Liver (tissue), 3 donors: ENCODE measurements around the gene KCNK10.

Source experiments
- EGR1 ChIP-seq, 2 donors: IDR thresholded peaks; 2 replicates each; pipeline ENCODE4 v1.6.1; 2016 to 2018; ENCODE audit warnings: antibody characterized with exemption in 2 of 2, low read depth in 2 of 2
- GABPA ChIP-seq, 2 donors: IDR thresholded peaks in 1 of 2; conservative IDR thresholded peaks in 1 of 2; 2 replicates each; pipeline ENCODE4 v1.6.1; 2016; ENCODE audit warnings: antibody characterized with exemption in 2 of 2, mild to moderate bottlenecking in 1 of 2, moderate library complexity in 1 of 2
- HNF4G ChIP-seq: IDR thresholded peaks from 2 replicates; pipeline ENCODE4 v1.6.1; 2016; ENCODE audit warnings: antibody characterized with exemption
- JUND ChIP-seq, 2 donors: IDR thresholded peaks; 2 replicates each; pipeline ENCODE4 v1.6.1; 2016; ENCODE audit warnings: antibody characterized with exemption in 2 of 2
- NR2F2 ChIP-seq: IDR thresholded peaks from 2 replicates; pipeline ENCODE4 v1.6.1; 2016; ENCODE audit warnings: antibody characterized with exemption
- RAD21 ChIP-seq, 2 donors: IDR thresholded peaks; 2 replicates each; pipeline ENCODE4 v1.6.1; 2016; ENCODE audit warnings: antibody characterized with exemption in 2 of 2, mild to moderate bottlenecking in 2 of 2
- RXRA ChIP-seq, 2 donors: IDR thresholded peaks; 2 replicates each; pipeline ENCODE4 v1.6.1; 2017 to 2018; ENCODE audit warnings: antibody characterized with exemption in 2 of 2, mild to moderate bottlenecking in 1 of 2
- SP1 ChIP-seq: IDR thresholded peaks from 2 replicates; pipeline ENCODE4 v1.6.1; 2018; ENCODE audit warnings: antibody characterized with exemption, mild to moderate bottlenecking
- TAF1 ChIP-seq: conservative IDR thresholded peaks from 2 replicates; pipeline ENCODE4 v1.6.1; 2016; ENCODE audit warnings: antibody characterized with exemption, mild to moderate bottlenecking
- TF ChIP-seq, protein P1 (sequence below): IDR thresholded peaks from 2 replicates; pipeline ENCODE4 v1.6.1; 2016; ENCODE audit warnings: antibody characterized with exemption
- TF ChIP-seq, protein P2 (sequence below): fragments of 150-350 bp; IDR thresholded peaks from 2 replicates; pipeline ENCODE4 v1.5.1; 2017; ENCODE audit warnings: improper control_type of control experiment, low read depth, low read length; ENCODE audit not compliant: missing input control
- TF ChIP-seq, protein P3 (sequence below): IDR thresholded peaks from 2 replicates; pipeline ENCODE4 v1.6.1; 2016; ENCODE audit warnings: antibody characterized with exemption, mild to moderate bottlenecking
- TF ChIP-seq, protein P4 (sequence below): IDR thresholded peaks from 2 replicates; pipeline ENCODE4 v1.6.1; 2016; ENCODE audit warnings: antibody characterized with exemption
- TF ChIP-seq, protein P5 (sequence below): IDR thresholded peaks from 2 replicates; pipeline ENCODE4 v1.6.1; 2016; ENCODE audit warnings: antibody characterized with exemption
- donor health status: healthy.
- donor health status: healthy.

DNA sequence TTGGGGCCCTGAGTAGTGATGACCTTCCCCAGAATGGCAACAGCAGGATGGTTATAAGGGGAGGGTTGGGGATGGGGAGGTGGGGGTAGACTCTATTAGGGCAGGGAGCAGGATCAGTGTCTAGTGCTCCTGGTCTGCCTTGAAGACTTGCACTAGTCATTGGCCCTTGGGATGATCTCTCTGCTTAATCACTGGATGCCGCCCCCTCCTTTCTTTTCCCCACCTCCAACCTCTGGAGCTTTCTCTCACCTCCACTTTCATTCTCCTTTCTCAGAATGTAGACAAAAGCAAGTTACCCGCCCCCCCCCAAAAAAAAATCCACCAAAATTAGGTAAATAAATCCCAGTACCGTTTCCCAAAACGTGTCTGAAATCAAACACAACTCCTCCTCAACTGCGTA, 2.8 kb upstream of the KCNK10 start:
- TF ChIP-seq, protein P1, sequence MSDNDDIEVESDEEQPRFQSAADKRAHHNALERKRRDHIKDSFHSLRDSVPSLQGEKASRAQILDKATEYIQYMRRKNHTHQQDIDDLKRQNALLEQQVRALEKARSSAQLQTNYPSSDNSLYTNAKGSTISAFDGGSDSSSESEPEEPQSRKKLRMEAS = no peak
- TF ChIP-seq TAF1 (no peak), SP1 (no peak), NR2F2 (no peak), EGR1 (IDR thresholded peaks at IDR 0.05; ENCODE audit: low read depth in 2 of 2) (no peak), GABPA (IDR thresholded peaks at IDR 0.05 in 1 of 2, conservative IDR thresholded peaks at IDR 0.05 in 1 of 2) (no peak), RAD21 (IDR thresholded peaks at IDR 0.05) (no peak), RXRA (IDR thresholded peaks at IDR 0.05) (no peak), JUND (IDR thresholded peaks at IDR 0.05) (no peak), HNF4G (no peak)
- TF ChIP-seq, protein P2, sequence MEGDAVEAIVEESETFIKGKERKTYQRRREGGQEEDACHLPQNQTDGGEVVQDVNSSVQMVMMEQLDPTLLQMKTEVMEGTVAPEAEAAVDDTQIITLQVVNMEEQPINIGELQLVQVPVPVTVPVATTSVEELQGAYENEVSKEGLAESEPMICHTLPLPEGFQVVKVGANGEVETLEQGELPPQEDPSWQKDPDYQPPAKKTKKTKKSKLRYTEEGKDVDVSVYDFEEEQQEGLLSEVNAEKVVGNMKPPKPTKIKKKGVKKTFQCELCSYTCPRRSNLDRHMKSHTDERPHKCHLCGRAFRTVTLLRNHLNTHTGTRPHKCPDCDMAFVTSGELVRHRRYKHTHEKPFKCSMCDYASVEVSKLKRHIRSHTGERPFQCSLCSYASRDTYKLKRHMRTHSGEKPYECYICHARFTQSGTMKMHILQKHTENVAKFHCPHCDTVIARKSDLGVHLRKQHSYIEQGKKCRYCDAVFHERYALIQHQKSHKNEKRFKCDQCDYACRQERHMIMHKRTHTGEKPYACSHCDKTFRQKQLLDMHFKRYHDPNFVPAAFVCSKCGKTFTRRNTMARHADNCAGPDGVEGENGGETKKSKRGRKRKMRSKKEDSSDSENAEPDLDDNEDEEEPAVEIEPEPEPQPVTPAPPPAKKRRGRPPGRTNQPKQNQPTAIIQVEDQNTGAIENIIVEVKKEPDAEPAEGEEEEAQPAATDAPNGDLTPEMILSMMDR = no peak
- TF ChIP-seq, protein P3, sequence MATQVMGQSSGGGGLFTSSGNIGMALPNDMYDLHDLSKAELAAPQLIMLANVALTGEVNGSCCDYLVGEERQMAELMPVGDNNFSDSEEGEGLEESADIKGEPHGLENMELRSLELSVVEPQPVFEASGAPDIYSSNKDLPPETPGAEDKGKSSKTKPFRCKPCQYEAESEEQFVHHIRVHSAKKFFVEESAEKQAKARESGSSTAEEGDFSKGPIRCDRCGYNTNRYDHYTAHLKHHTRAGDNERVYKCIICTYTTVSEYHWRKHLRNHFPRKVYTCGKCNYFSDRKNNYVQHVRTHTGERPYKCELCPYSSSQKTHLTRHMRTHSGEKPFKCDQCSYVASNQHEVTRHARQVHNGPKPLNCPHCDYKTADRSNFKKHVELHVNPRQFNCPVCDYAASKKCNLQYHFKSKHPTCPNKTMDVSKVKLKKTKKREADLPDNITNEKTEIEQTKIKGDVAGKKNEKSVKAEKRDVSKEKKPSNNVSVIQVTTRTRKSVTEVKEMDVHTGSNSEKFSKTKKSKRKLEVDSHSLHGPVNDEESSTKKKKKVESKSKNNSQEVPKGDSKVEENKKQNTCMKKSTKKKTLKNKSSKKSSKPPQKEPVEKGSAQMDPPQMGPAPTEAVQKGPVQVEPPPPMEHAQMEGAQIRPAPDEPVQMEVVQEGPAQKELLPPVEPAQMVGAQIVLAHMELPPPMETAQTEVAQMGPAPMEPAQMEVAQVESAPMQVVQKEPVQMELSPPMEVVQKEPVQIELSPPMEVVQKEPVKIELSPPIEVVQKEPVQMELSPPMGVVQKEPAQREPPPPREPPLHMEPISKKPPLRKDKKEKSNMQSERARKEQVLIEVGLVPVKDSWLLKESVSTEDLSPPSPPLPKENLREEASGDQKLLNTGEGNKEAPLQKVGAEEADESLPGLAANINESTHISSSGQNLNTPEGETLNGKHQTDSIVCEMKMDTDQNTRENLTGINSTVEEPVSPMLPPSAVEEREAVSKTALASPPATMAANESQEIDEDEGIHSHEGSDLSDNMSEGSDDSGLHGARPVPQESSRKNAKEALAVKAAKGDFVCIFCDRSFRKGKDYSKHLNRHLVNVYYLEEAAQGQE = no peak
- TF ChIP-seq, protein P4, sequence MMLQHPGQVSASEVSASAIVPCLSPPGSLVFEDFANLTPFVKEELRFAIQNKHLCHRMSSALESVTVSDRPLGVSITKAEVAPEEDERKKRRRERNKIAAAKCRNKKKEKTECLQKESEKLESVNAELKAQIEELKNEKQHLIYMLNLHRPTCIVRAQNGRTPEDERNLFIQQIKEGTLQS = no peak
- TF ChIP-seq, protein P5, sequence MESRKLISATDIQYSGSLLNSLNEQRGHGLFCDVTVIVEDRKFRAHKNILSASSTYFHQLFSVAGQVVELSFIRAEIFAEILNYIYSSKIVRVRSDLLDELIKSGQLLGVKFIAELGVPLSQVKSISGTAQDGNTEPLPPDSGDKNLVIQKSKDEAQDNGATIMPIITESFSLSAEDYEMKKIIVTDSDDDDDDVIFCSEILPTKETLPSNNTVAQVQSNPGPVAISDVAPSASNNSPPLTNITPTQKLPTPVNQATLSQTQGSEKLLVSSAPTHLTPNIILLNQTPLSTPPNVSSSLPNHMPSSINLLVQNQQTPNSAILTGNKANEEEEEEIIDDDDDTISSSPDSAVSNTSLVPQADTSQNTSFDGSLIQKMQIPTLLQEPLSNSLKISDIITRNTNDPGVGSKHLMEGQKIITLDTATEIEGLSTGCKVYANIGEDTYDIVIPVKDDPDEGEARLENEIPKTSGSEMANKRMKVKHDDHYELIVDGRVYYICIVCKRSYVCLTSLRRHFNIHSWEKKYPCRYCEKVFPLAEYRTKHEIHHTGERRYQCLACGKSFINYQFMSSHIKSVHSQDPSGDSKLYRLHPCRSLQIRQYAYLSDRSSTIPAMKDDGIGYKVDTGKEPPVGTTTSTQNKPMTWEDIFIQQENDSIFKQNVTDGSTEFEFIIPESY = no peak
